ENCODE data around the gene DCP1A.

Gene DCP1A

DNA sequence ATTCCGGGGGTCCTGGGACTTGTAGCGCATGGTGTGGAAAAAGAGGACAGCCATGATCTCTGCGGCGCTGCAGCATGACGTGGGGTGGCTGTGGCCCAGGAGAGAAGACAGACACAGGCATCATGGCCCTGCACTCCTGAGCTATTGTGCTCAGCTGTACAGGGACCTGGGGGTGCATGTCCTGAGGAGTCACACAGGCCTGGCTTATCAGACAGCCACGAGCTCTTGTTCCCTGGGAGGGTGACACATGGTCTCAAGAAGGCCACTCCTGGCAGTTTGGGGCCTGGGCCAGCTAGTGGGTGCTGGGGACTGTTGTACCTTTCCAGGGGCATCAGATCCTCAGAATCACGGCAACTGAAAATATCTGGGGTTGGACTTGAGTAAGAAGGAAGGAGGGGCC, 105.2 kb downstream of the DCP1A start:
- Histone ChIP-seq H3K4me3 (ENCODE audit: insufficient read depth, low read length, poor library complexity, severe bottlenecking) (no peak overlapping the region), H3K79me2 (ENCODE audit: insufficient read depth, low read length) (peaks cover 60% of the 10 kb centered on the region), H3K9me3 (ENCODE audit: insufficient read depth, low read length) (no peaks in the 10 kb centered on the region), H2AFZ (ENCODE audit: low read depth, low read length, severe bottlenecking) (no peak overlapping the region), H3K9me2 (replicated peaks; ENCODE audit: insufficient read depth, low read length) (no peaks in the 10 kb centered on the region), H3K9ac (ENCODE audit: low read length) (no peak overlapping the region), H4K20me1 (ENCODE audit: low read depth, low read length) (peaks cover 10% of the 10 kb centered on the region; the same call in 1 of the 2 replicates), H3K4me2 (ENCODE audit: low read depth, low read length, poor library complexity, severe bottlenecking) (no peak overlapping the region), H3K36me3 (ENCODE audit: low read length) (no peaks in the 10 kb centered on the region; the same call in 1 of the 2 replicates), H3K27me3 (ENCODE audit: low read length) (no peaks in the 10 kb centered on the region), H3F3A (ENCODE audit: insufficient read depth) (0 out of 2 replicates have a peak, but pooled peaks cover 3% of the 10 kb centered on the region), H3K27ac (ENCODE audit: low read depth, low read length) (no peak overlapping the region)
- TF ChIP-seq, protein P1, sequence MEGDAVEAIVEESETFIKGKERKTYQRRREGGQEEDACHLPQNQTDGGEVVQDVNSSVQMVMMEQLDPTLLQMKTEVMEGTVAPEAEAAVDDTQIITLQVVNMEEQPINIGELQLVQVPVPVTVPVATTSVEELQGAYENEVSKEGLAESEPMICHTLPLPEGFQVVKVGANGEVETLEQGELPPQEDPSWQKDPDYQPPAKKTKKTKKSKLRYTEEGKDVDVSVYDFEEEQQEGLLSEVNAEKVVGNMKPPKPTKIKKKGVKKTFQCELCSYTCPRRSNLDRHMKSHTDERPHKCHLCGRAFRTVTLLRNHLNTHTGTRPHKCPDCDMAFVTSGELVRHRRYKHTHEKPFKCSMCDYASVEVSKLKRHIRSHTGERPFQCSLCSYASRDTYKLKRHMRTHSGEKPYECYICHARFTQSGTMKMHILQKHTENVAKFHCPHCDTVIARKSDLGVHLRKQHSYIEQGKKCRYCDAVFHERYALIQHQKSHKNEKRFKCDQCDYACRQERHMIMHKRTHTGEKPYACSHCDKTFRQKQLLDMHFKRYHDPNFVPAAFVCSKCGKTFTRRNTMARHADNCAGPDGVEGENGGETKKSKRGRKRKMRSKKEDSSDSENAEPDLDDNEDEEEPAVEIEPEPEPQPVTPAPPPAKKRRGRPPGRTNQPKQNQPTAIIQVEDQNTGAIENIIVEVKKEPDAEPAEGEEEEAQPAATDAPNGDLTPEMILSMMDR (IDR thresholded peaks at IDR 0.05; ENCODE audit: insufficient read depth, low read length, poor library complexity, severe bottlenecking): no peak
- TF ChIP-seq EZH2phosphoT487 (conservative IDR thresholded peaks at IDR 0.05; ENCODE audit: low read length): no peak

DNA sequence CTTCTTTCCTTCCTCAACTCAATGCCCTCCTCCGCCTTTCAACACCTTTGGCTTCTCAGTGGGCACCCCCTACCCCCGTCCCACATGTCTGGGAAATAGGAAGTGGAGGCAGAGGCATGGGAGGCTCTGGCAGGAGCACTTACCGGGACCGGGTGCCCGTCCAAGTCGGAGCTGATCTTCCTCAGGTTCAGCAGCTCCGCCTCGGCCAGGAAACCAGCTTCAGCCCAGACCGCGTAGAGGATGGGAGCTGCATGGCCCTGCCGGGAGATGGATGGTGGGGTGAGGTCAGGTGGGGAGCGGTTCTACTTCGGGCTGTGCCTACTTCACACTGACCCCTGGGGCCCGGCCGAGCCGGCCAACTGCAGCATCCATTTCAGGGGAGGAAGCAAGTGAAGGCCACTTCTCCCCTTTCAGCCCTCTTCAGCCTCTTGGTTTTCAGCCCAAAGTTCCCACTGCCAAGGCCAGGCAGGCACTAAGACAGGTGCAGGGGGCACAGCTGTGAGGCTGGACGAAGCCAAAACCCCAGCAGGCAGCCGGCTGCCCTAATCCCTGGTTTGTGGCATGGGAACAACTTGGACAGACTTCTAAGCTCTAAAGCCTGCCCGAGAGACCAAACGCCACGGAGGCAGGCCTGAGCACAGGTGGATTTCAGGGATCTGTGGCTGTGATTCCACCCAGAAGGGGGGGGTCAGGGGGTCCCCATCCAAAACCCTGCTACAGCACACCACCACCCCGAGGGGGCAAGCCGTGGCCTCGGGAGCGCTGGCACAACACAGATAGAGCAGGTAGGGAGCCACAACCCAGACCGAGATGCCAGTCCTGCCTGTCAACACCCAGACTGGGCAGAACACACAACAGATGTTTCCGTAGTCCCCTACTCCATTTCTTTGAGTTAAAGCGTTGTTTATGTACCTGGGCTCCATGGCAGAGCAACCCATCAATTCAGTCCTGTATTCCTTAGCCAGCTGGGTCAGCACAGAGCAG, 106.1 kb downstream of the DCP1A start:
- H3K9me2 ChIP-seq (replicated peaks; ENCODE audit: insufficient read depth, low read length): no peaks in the 10 kb centered on the region
- H3K79me2 ChIP-seq (ENCODE audit: insufficient read depth, low read length): peaks cover 52% of the 10 kb centered on the region
- no peak overlapping the region for H3K27ac ChIP-seq (ENCODE audit: low read depth, low read length)
- no peak overlapping the region for H2AFZ ChIP-seq (ENCODE audit: low read depth, low read length, severe bottlenecking)
- H4K20me1 ChIP-seq (ENCODE audit: low read depth, low read length): peaks cover 10% of the 10 kb centered on the region; the same call in 1 of the 2 replicates
- no peak overlapping the region for H3K9ac ChIP-seq (ENCODE audit: low read length)
- no peak overlapping the region for H3K4me3 ChIP-seq (ENCODE audit: insufficient read depth, low read length, poor library complexity, severe bottlenecking)
- H3K27me3 ChIP-seq (ENCODE audit: low read length): no peaks in the 10 kb centered on the region
- H3K36me3 ChIP-seq (ENCODE audit: low read length): no peaks in the 10 kb centered on the region; the same call in 1 of the 2 replicates
- TF ChIP-seq, protein P1 (IDR thresholded peaks at IDR 0.05; ENCODE audit: insufficient read depth, low read length, poor library complexity, severe bottlenecking): no peak
- TF ChIP-seq EZH2phosphoT487 (conservative IDR thresholded peaks at IDR 0.05; ENCODE audit: low read length): no peak
- H3K9me3 ChIP-seq (ENCODE audit: insufficient read depth, low read length): no peaks in the 10 kb centered on the region
- 0 out of 2 replicates have a peak, but pooled peaks cover 3% of the 10 kb centered on the region for H3F3A ChIP-seq (ENCODE audit: insufficient read depth)
- H3K4me2 ChIP-seq (ENCODE audit: low read depth, low read length, poor library complexity, severe bottlenecking): no peak overlapping the region

- no peak overlapping the region for H3K9ac ChIP-seq (ENCODE audit: low read length)
- H3K27ac ChIP-seq (ENCODE audit: low read depth, low read length): no peak overlapping the region
- TF ChIP-seq, protein P1 (IDR thresholded peaks at IDR 0.05; ENCODE audit: insufficient read depth, low read length, poor library complexity, severe bottlenecking): no peak
- TF ChIP-seq EZH2phosphoT487 (conservative IDR thresholded peaks at IDR 0.05; ENCODE audit: low read length): no peak
- H3K4me2 ChIP-seq (ENCODE audit: low read depth, low read length, poor library complexity, severe bottlenecking): no peak overlapping the region
- H3F3A ChIP-seq (ENCODE audit: insufficient read depth): 0 out of 2 replicates have a peak, but pooled peaks cover 4% of the 10 kb centered on the region
- peaks cover 37% of the 10 kb centered on the region for H3K79me2 ChIP-seq (ENCODE audit: insufficient read depth, low read length)
- no peaks in the 10 kb centered on the region for H3K9me3 ChIP-seq (ENCODE audit: insufficient read depth, low read length)
- H3K27me3 ChIP-seq (ENCODE audit: low read length): no peaks in the 10 kb centered on the region
- H4K20me1 ChIP-seq (ENCODE audit: low read depth, low read length): peaks cover 10% of the 10 kb centered on the region; the same call in 1 of the 2 replicates
- H2AFZ ChIP-seq (ENCODE audit: low read depth, low read length, severe bottlenecking): no peak overlapping the region
- H3K9me2 ChIP-seq (replicated peaks; ENCODE audit: insufficient read depth, low read length): no peaks in the 10 kb centered on the region
- no peak overlapping the region for H3K4me3 ChIP-seq (ENCODE audit: insufficient read depth, low read length, poor library complexity, severe bottlenecking)
- no peaks in the 10 kb centered on the region; the same call in 1 of the 2 replicates for H3K36me3 ChIP-seq (ENCODE audit: low read length)
Observed at GRCh38 chr3:53239800-53240199, 107.5 kb downstream of the DCP1A start.
